ENCODE data around the gene OR2B2. TPM values are rescaled to one million over a fixed set of nuclear protein-coding genes. Genes with fewer than 3 reads are reported as not detected.

The OR2B2 gene
- total and polyA plus RNA-seq, 12 donors: not detected

- H3K4me3 ChIP-seq: peak overlapping the region; percentile 11 to 85 (median 48)
- intact Hi-C loops (cut with DNase I): no loop called here
- H3K36me3 ChIP-seq (replicated peaks in 1 of 2): no peaks in the 10 kb centered on the region
- H3K27me3 ChIP-seq: peaks cover 11% of the 10 kb centered on the region
- peak overlapping the region; percentile 14 to 95 (median 68) for H3K27ac ChIP-seq
- H3K4me1 ChIP-seq (replicated peaks in 1 of 2): peaks cover 0 to 4% of the 10 kb centered on the region in 2 donors
- WGBS, 4 donors: 9 to 13% (median 10%) methylated on average over 39 to 50 of the region's 50 CpGs
- TF ChIP-seq POLR2A (IDR thresholded peaks at IDR 0.05): peak; percentile 59 to 63
- no peak for TF ChIP-seq CTCF (IDR thresholded peaks at IDR 0.05)
- peak in 6 of 7 donors; percentile 40 to 76 (median 54) for DNase-seq
- H3K9me3 ChIP-seq (replicated peaks in 1 of 3): no peaks in the 10 kb centered on the region
Measured at GRCh38 chr6:27873021-27873940, 38.9 kb downstream of the OR2B2 start.

DNA sequence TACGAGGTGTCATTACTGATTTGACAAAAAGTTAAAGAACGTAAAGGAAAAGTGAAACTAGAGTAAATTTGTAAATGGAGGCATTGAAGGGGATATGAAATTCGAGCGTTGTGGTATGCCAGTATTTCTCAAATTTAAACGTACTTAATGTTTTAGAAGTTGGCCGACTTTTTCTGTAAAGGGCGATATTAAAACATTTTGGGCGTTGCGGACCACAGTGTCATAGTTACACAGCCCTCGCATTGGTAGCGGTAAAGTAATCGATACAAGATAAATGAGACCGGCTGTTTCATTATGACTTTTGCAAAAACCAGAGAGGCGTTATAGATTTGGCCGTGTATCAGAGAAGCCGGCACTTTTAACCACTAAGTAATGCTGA is 39.6 kb downstream of the OR2B2 start:
- Histone ChIP-seq H3K4me3 (peak overlapping the region; percentile 11 to 85 (median 48)), H3K9me3 (replicated peaks in 1 of 3) (no peaks in the 10 kb centered on the region), H3K36me3 (replicated peaks in 1 of 2) (no peaks in the 10 kb centered on the region), H3K27me3 (peaks cover 11% of the 10 kb centered on the region), H3K4me1 (replicated peaks in 1 of 2) (peaks cover 3 to 4% of the 10 kb centered on the region in 2 donors), H3K27ac (peak overlapping the region; percentile 14 to 95 (median 68))
- intact Hi-C loops (cut with DNase I): no loop called here
- whole genome bisulfite sequencing, 4 donors: 1 to 4% (median 1%) methylated on average over 15 to 16 of the region's 16 CpGs
- TF ChIP-seq POLR2A (IDR thresholded peaks at IDR 0.05): no peak
- no peak for TF ChIP-seq CTCF (IDR thresholded peaks at IDR 0.05)
- DNase-seq: no peak

- intact Hi-C loops (cut with DNase I): no loop called here
- WGBS, 4 donors: 1 to 6% (median 4%) methylated on average over 21 to 49 of the region's 49 CpGs
- H3K4me3 ChIP-seq: peak overlapping the region; percentile 38 to 85 (median 48)
- DNase-seq: peak; percentile 83 to 92 (median 90)
- no peaks in the 10 kb centered on the region for H3K36me3 ChIP-seq (replicated peaks in 1 of 2)
- TF ChIP-seq POLR2A (IDR thresholded peaks at IDR 0.05) (peak; percentile 76 to 92), CTCF (IDR thresholded peaks at IDR 0.05) (peak in 1 of 6 experiments; percentile 8)
- peak overlapping the region; percentile 14 to 95 (median 68) for H3K27ac ChIP-seq
- peaks cover 16% of the 10 kb centered on the region for H3K27me3 ChIP-seq
- peaks cover 4 to 7% of the 10 kb centered on the region in 2 donors for H3K4me1 ChIP-seq (replicated peaks in 1 of 2)
- no peaks in the 10 kb centered on the region for H3K9me3 ChIP-seq (replicated peaks in 1 of 3)
Measured at GRCh38 chr6:27871924-27872638, 40.1 kb downstream of the OR2B2 start.

DNA sequence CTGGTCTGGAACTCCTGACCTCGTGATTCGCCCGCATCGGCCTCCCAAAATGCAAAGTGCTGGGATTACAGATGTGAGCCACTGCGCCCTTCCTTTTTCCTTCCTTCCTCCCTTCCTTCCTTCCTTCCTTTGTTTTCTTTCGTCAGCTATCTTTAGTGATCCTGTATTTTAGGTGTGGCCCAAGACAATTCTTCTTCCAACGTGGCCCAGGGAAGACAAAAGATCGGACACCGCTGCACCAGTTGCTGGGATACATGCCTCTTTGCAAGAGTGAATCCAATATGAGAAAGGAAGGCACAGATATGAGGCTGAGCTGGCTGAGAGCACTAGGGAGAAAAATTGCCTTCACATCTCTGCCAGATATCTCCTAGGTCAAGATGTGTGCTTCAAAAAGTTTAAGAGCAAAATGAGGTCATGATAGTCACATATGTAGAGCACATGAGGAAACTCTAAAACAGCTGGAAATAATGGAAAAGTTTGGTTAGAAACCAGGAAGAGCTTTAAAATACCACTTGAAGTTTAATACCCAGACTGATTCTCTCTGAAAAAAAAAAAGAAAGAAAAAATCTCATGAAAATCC is 41.8 kb downstream of the OR2B2 start:
- no peak for DNase-seq
- peaks cover 9 to 24% of the 10 kb centered on the region in 2 donors for H3K4me1 ChIP-seq (replicated peaks in 1 of 2)
- H3K27me3 ChIP-seq: peaks cover 21% of the 10 kb centered on the region
- TF ChIP-seq POLR2A (IDR thresholded peaks at IDR 0.05) (no peak), CTCF (IDR thresholded peaks at IDR 0.05) (no peak)
- no peak overlapping the region for H3K4me3 ChIP-seq
- H3K9me3 ChIP-seq (replicated peaks in 1 of 3): no peaks in the 10 kb centered on the region
- no peaks in the 10 kb centered on the region for H3K36me3 ChIP-seq (replicated peaks in 1 of 2)
- H3K27ac ChIP-seq: no peak overlapping the region
- WGBS, 4 donors: 76 to 86% (median 83%) methylated on average over 9 of the region's 9 CpGs
- intact Hi-C loops (cut with DNase I): no loop called here
